ENCODE data around the gene PPIL4.
"Not testable (repeated sequence)": the region's sequence is repeated elsewhere in the genome, so short reads cannot be mapped to it uniquely, and the experiment has no call there.

The PPIL4 gene

DNA sequence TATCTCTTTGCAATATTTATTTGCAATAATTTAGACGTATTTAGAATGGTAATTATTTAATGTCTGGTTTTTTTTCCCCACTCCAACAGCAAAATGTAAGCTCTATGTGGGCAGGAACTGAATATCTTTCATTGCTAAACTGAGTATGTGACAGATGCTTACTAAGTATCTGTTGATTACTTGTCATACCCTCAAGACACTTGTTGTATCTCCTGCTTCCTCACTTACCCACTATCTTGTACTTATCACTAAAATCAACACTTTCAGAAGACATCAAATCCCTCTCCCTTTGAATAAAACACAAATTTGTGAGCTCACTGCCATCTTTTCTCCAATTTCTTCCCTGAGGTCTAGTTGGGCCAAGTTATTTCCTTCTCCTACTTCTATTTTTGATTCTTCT lies 30.3 kb downstream of the PPIL4 start:
- DNase-seq = no peak

DNA sequence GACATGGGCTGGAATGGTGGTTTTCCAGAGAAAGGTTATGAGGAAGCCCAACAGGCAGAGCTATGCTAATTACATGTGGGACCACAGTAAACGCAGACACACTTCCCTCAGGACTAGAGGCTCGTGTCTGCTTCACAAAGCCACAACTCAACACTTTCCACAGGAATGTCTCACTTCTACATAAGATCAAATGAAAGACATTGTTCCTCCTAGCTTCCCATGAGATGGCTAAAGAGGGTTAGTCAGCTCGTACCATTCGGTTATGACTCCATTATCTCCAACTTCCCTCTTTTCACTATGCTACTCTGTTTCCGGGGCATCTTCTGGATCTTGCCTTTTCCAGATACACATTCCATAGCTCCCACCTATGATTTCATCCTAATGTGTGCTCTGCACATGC lies 31.9 kb downstream of the PPIL4 start:
- no peak for DNase-seq

DNA sequence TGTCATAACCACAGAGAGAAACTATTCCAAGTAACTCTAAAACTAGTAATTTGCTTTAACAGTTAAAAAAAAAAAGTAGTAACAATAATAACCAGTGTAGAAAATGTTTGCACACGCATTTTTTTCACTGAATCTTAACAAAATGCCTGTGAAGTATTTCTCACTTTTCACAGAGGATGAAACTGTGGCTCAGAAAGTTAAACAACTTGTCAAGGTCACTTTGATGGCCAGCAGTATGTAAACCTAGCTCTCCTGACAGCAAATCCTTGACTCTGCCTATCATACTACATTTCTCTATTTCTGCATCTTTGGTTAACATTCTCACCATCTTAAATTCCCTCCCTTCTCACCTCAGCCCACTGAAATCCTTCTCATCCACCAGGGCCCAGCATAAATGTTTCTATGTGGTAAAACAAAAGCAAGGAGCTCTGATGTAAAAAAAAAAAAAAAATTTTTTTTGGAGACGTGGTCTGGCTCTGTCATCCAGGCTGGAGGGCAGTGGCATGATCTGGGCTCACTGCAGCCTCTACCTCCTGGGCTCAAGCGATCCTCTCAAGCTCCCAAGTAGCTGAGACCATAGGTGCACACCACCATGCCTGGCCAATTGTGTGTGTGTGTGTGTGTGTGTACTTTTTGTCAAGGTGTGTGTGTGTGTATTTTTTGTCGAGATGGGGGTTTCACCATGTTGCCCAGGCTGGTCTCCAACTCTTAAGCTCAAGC lies 34.9 kb downstream of the PPIL4 start:
- DNase-seq = no peak

DNA sequence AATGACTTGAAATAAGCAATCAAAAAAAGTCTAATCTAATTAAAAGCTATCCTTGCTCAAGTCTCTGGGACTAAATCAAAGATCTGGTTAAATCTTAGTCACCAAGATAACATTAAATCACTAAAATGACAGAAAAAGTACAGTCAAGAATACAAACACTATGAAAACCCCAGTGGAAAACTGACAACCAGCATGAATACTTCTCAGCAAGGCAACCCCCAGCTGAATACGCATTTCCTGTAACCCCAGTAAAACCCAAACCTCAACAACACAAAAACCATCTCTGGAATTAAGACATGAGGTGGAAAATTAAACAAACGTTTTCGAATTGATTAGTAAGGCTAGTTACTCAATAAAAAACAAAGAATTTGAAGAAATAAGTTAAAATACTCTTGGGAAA lies 37.4 kb downstream of the PPIL4 start:
- no peak for DNase-seq

DNA sequence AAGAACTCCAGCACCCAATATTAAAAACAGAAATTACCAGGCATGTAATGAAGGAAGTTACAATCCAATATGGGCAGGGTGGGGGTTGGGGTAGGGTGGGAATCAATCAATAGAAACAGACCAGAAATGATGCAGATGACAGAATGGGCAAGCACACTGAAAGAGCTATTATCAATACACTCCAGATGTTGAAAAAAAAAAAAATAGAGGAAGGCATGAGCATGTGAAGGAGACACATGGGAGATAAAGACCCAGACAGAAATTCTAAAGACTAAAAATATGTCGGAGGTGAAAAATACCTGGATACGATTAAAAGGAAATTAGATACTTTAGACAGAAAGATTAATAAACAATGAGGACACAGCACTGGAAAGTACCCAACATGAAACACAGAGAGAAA lies 42.0 kb downstream of the PPIL4 start:
- no peak for DNase-seq

DNA sequence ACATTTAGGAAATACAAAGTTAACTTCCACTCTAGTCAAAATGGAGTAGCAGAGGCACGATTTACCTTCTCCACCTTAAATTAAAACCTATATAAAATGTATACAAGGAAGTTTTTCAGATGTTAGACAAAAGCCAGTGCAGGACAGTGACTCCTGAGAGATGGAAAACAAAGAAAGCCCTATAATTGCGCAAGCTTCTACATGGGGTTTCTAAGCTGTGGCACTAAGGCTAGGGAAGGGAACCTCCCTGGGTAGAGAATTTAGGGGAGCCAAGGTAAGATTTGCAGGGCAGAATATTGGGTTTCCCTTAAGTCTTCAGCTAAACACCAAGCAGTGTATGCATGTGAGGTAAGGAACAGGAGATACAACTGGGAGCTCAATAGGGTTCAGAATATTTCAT lies 42.6 kb downstream of the PPIL4 start:
- DNase-seq = no peak

DNA sequence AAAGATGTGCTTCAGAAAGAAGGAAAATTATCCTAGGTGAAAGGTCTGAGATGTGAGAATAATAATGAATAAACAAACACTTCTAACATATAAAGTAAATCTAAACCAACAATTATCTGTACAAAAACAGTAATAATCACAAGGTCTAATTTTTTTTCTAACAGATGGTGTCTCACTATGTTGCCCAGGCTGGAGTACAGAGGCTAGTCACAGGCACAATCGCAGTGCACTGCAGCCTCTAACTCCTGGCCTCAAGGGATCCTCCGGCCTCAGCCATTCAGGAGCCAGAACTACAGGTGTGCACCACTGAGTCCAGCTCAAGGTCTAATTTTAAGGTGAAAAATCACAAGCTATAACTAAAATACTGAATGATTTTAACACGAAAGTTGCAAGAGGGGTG lies 44.1 kb downstream of the PPIL4 start:
- no peak for DNase-seq

DNA sequence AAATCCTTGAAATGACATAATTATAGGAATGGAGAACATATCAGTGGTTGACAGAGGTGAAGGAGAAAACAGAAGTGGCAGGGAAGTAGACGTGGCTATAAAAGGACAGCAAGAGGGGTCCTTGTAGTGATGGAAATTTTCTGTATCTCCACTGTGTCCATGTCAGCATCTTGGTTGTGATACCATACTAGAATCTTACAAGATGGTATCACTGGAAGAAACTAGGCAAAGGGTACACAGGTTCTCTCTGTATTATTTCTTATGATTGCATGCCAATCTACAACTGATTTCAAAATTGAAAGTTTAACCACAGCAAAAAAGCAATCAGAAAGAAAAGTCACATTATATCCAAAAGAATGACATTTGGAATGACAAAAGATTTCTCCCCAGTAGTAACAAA lies 44.6 kb downstream of the PPIL4 start:
- DNase-seq = no peak

DNA sequence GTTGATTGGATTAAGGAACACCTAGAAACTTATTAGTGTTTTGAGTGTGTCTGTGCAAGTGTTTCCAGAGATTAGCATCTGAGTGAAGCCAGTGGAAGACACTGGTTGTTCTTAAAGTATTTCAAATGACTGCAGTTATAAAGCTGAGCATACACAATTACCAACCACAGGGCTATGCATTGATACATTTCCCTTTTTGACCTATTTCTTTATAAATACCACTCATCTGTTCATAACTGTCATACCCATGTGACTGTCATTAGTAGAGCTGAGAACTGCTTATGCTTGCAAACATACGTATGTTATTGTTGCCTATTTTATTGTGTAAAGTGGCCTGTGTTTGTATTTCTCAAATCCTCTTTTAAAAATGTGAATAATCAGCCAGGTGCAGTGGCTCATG lies 45.7 kb downstream of the PPIL4 start:
- no peak for DNase-seq

DNA sequence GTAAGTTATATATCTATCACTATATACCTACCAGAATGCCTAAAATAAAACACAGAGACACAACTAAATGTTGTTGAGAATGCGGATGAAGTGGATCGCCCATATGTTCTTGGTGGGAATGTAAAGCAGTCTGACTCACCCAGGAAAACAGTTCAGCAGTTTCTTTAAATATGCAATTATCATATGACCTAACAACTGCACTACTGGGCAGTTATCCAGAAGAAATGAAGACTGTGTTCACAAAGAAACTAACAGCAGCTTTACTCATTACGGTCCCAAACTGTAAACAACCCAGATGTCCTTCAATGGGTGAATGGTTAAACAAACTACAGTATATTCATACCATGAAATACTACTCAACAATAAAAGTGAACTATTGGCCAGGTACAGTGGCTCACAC lies 46.8 kb downstream of the PPIL4 start:
- no peak for DNase-seq

DNA sequence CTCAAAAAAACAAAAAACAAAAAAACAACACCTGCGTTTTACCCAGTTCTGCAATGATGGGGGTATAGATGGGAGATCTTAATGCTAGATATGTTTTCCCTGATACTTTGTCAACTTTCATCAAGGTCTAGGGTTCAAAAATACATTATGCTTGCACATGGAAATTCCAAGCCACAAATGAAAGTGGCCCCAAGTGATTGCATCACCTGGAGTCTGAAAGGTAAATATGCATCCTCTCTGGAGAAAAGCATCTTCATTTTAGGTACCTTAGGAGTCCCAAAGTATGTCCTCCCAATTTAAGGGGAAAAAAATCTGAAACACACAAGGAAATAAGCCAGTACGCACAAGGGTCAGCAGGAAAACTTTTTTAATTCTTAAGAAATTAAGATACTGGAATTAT lies 48.5 kb downstream of the PPIL4 start:
- no peak for DNase-seq

DNA sequence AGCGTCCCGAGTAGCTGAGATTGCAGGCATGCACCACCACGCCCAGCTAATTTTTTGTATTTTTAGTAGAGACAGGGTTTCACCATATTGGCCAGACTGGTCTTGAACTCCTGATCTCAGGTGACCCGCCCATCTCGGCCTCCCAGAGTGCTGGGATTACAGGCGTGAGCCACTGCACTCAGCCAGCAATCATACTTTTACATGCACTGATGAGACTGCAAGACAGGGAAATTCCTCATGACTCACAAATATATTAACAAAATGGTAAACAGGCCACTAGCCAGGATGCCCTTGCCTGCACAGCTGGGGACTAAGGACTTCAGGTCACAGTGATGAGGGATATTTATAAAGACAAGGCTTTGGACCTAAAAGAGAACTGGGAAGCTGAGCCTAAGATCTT lies 49.2 kb downstream of the PPIL4 start:
- DNase-seq = not testable (repeated sequence)

DNA sequence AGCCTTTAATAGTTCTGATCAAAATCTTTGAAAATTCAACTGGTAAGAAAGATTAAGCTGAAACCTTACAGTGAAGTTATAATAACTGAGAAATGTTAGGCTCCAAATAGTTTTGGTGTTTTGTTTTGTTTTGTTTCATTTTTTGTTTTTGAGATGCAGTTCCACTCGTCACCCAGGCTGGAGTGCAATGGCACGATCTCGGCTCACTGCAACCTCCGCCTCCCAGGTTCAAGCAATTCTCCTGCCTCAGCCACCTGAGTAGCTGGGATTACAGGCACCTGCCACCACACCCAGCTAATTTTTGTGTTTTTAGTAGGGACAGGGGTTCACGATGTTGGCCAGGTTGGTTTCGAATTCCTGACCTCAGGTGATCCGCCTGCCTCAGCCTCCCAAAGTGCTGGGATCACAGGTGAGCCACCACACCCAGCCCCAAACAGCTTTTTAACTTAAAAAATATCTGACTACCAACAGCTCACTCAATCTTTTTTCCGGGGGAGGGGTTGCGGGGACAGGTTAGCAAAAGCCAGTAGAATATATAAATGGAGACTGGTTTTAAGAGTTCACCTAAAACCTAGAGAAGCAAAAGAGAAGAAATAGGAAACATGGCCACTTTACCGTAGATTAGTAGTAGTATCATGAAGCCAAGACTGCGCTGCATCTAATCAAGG lies 50.4 kb downstream of the PPIL4 start:
- DNase-seq = not testable (repeated sequence)

DNA sequence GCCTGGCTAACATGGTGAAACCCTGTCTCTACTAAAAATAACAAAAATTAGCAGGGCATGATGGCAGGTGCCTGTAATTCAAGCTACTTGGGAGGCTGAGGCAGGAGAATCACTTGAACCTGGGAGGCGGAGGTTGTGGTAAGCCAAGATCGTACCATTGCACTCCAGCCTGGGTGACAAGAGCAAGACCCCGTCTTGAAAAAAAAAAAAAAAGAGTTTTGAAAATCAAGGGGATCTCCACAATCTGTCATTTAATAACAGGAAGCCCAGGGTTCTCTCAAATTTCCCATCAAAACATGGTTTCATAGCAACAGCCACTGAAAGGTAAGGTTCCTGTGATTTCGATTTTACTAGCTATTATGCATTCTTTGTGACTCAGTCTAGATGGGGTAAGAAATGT lies 51.0 kb downstream of the PPIL4 start:
- not testable (repeated sequence) for DNase-seq

DNA sequence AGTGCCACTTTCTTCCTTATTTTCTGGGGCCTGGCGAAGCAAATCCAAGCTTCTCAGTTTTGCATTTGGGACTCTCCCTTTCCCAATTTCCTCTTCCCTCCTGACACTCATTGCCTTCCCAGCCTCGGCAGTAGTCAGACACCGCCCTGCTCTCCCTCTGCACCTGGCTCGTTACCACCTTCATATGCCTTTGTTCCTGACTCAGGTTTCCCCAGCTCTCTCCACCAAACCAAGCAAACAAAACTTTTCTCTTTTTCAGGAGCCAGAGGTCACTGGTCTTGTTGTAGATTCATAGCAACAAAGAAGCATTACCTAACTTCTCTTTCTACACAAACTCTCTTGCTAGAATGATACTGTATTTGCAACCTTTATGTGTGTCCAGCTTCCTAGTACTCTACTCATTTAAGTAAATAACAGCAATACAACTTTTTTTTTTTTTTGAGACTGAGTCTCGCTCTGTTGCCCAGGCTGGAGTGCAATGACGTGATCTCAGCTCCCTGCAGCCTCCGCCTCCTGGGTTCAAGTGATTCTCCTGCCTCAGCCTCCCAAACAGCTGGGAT lies 52.0 kb downstream of the PPIL4 start:
- DNase-seq = no peak

DNA sequence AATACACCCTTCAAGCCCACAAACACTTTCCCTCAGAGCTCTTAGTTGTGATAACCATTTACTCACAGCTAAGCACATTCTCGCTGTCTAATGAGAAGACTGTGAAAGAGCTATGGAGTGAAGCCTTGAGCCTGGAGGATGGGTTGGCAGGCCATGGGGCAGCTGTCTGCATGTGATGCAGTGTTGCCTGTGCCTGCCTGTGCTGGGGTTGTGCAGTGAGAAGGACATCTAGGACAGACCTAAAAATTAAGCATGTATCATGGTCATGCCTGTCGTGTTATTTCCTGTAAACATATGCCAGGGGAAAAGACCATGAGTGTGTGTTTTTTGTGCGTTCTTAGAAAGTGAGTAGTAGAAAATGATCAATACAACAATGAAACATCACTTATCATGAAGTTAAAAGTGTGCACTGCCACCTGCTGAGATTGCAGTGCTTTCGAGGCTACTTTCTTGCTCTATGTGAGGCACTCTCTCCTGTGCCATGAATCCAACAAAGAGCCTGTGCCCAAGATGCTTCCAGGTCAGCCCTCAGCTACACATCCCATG lies 53.0 kb downstream of the PPIL4 start:
- no peak for DNase-seq

DNA sequence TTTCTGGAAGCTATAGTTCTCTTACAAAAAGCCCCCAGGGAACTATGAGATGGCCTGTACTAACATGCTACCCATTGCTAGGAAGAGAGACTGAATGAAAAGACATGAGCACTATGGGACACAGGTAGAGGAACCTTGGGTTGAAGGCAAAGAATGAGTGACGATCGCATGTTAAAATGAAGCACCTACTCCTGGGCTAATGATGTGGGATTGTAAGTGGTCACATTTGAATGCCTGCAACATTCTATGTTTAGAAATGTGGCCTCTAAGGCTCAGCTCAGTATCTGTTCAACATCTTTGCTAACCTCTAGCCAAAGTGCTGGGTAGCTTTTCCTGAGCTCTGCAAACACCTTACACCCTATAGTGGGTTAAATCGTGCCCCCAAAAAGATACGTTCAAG lies 55.9 kb downstream of the PPIL4 start:
- no peak for DNase-seq

DNA sequence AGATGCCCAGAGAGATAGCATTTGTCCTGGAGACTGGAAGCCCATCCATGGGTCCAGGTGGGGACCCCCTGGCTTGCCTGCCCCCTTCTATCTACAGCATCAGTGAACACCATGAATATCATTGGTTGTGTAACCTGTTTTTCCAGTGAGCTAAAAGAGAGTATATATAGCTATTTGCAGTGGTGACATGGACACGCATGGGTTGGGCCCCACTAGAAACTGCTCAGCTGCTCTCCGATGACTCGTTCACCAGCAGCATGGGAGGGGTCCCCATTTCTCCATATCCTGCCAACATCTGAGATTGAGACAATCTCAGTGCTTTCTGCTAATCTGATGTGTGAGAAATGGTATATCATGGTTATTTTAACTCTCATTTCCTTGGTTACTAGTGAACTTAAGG lies 57.0 kb downstream of the PPIL4 start:
- DNase-seq = peak; percentile 12

DNA sequence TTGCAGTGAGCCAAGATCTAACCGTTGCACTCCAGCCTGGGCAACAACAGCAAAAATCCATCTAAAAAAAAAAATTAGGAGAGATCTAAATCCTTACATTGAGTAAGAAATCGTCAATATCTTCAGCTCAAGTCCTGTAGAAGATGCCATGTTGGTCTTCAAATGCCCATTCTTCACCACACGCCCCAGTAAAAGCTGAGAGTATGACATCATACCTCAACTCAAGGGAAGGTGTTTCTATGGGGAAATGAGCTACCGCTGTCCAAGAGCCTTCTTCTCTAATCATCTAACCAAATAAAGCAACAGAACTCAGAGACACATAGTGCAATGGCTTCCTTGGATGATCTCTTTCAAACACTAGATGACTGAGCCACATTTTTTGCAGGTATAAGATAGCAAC lies 58.5 kb downstream of the PPIL4 start:
- DNase-seq = no peak

DNA sequence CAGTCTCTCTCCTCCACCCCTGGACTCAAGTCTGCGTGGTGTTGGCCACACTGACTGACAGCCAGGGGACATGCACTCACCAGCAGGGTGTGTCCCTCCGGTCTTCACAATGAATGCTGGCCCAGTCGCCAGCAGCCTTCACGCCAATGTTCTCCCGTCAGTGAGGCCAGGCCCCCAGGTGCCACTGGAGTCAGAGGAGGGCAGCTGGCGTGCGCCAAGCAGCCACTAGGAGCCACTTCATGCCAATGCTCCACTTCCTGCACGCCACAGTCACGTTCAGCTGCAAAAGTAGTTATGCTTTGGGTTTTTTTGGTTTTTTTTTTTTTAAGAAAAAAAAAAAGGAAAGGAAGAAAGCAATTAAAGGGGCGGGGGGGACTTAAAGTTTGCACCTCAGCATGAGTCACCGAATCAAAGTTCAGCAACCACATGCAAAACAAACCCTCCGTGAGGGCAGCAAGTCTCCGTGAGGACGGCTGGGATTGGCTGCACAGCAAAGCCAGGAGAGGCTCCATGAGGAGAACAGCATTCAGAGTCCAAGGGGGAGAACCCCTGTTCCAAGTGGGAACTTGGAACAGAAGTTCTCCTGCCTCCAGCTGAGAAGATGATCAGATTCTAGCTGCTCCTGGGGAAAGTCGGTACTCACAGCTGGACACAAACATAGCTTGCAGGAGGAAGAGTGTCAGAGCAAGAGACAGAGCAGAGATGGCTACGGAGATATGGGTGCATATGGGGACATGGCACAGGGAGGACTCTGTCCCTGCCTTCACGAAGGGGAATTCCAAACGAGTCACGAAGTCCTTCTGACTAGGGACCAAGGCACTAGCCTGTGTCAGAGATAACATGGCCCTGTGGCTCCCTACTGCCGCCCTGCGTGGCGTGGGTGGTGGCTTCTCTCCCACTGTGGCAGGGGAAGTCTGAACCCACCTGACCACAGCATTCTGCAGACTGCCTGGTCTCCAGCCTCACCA lies 60.8 kb downstream of the PPIL4 start, which contains the start of gene ZC3H12D:
ZC3H12D (minus strand) TSS at position 282 of the 968 bp plus-strand sequence. CDS start 10,471 bp downstream, outside the sequence.
- no peak for DNase-seq

DNA sequence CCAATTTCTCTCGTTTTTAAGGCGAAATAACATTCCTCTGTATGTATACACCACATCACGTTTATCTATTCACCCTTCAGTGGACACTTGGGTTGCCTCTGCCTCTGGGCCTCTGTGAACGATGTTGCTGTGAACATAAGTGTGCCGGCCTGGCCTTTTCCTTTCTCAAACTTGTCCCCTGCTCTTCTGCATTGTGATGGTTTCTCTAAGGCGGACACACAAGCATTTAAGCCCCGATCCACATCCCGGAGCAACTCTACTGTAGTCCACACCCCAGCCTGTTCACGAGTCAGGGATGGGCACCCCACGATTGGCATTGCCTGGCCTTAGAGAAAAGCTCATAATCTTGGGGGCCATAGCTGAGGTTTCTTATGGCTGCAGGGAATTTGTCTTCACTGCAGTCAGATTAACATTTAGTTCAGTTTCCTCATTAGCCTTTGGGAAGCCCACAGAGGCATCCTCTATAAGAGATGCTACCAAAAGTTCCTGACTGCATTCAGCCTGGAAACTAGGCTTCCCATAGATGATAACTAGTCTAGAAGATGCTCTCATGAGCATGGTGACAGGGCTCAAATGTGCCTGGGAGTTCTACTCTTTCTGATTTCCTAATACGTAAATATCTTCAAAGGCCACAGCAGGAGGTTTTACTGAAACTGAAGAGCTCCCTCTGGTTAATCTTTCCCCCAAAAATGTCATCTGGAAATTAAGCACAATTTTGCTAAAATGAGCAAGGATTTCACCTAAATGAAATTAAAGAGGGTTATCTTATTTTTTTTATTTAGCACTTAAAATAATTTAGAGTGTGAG lies 61.8 kb downstream of the PPIL4 start:
- DNase-seq = no peak

DNA sequence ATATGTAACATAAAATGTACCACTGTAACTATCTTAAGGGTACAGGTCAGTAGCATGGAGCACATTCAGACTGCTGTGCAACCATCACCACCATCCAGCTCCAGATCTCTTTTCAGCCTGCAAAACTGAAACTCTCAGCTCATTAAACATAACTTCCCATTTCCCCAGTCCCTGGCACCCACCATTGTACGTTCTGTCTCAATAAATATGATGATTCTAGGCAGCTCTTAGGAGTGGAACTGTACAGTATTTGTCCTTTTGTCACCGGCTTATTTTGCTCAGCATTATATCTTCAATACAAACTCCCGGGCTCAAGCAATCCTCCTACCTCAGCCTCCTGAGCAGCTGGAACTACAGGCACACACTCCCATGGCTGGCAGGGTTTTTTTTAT lies 62.5 kb downstream of the PPIL4 start:
- DNase-seq = no peak
